Activated T-cell treated with anti-CD3 and anti-CD28 coated beads, Interleukin-2, amount 50 U/mL, for 24 hours (primary cell): ENCODE measurements around the gene TRAPPC2L.

Experiments used
- DNase-seq: peaks from one replicate; pipeline ENCODE4 v3.0.0-alpha.2; 2020
- H3K27ac Mint-ChIP-seq: 2 replicates; pipeline ENCODE4 v1.8.0; 2020; ENCODE audit warnings: mild to moderate bottlenecking, mixed read lengths
- H3K27me3 Mint-ChIP-seq: 2 replicates; pipeline ENCODE4 v1.8.0; 2020; ENCODE audit warnings: mixed read lengths
- H3K36me3 Mint-ChIP-seq: 2 replicates; pipeline ENCODE4 v1.8.0; 2020; ENCODE audit warnings: low read depth, mixed read lengths
- H3K4me1 Mint-ChIP-seq: 2 replicates; pipeline ENCODE4 v1.8.0; 2020; ENCODE audit warnings: low read depth, mixed read lengths
- H3K4me3 Mint-ChIP-seq: 2 replicates; pipeline ENCODE4 v1.8.0; 2020; ENCODE audit warnings: mild to moderate bottlenecking, moderate library complexity, mixed read lengths
- H3K9me3 Mint-ChIP-seq: 2 replicates; pipeline ENCODE4 v1.8.0; 2020; ENCODE audit warnings: mixed read lengths

TRAPPC2L gene

DNA sequence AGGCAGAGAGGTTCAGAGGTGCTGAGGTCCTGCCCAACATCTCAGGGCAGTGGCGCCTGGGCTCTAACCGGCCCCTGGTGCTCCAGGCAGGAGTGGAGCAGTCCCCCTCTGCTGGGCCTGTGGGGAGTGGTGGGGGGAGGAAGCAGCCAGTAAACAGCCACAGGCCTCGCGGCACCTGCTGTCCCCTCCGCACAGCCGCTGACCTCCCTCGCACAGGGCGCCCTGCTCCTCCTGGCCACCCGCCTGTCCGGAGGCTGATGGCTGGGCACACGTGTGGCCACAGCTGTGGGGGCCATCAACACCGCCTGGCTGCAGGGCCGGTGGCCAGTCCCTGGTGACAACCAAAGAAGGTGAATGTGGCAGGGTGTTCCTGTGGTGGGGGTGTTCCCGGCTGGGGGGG lies 46.3 kb downstream of the TRAPPC2L start:
- no peaks in the 10 kb centered on the region for H3K4me1 Mint-ChIP-seq
- DNase-seq = no peak
- H3K27me3 Mint-ChIP-seq = no peaks in the 10 kb centered on the region
- H3K4me3 Mint-ChIP-seq = no peak overlapping the region
- no peaks in the 10 kb centered on the region for H3K36me3 Mint-ChIP-seq
- H3K27ac Mint-ChIP-seq = no peak overlapping the region
- no peaks in the 10 kb centered on the region for H3K9me3 Mint-ChIP-seq

DNA sequence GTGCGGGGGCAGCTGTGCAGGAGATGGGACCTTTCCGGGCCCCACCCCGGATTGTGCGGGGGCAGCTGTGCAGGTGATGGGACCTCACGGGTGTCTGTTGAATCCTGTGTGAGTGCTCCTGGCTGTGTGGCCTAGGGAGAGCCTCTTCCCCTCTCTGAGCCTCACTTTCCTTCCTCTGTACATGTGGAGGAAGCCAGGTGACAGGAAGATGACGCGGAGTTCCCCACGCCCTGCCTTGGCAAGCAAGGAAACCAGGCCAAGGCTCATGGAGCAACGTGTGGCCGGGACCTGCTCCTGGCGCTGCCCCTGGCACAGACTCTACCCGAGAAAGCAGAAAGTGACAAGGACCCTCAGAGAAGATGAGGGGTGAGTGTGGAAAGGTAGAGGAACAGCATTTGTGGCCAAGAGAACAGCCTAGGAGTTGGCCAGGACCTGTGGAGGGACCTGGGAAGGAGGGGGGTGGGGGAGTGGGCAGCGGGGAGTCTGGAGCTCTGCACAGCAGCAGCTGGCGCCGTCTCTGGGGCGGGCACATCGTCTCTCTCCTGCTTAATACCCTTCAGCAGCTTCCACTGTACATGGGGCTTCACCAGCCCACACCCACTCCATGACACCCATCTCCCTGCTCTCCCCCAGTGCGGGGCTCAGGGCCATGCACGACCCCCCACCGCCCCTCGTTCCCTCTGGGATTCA lies 47.9 kb downstream of the TRAPPC2L start:
- no peaks in the 10 kb centered on the region for H3K4me1 Mint-ChIP-seq
- no peak overlapping the region for H3K4me3 Mint-ChIP-seq
- H3K27ac Mint-ChIP-seq = no peak overlapping the region
- DNase-seq = no peak
- H3K27me3 Mint-ChIP-seq = no peaks in the 10 kb centered on the region
- H3K9me3 Mint-ChIP-seq = no peaks in the 10 kb centered on the region
- H3K36me3 Mint-ChIP-seq = no peaks in the 10 kb centered on the region

DNA sequence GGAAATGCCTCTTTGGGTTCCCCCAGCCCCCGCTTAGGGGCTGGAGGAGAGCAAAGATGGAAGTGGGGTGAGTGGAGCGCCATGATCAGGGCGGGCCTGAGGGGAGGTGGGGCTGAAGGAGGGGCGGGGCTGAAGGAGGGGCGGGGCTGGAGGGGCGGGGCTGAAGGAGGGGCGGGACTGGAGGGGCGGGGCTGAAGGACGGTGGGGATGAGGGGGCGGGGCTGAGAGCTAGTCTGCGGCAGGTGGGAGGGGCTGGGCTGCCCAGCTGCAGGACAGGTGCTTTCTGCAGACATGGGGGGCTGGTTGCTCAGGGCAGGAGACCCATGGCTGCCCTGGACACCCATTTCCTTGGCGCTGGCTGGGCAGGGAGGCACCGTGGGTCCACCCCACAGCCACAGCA lies 48.6 kb downstream of the TRAPPC2L start:
- Mint-ChIP-seq H3K4me3 (no peak overlapping the region), H3K27ac (no peak overlapping the region), H3K36me3 (no peaks in the 10 kb centered on the region), H3K4me1 (no peaks in the 10 kb centered on the region), H3K9me3 (no peaks in the 10 kb centered on the region), H3K27me3 (no peaks in the 10 kb centered on the region)
- peak; percentile 37 for DNase-seq

DNA sequence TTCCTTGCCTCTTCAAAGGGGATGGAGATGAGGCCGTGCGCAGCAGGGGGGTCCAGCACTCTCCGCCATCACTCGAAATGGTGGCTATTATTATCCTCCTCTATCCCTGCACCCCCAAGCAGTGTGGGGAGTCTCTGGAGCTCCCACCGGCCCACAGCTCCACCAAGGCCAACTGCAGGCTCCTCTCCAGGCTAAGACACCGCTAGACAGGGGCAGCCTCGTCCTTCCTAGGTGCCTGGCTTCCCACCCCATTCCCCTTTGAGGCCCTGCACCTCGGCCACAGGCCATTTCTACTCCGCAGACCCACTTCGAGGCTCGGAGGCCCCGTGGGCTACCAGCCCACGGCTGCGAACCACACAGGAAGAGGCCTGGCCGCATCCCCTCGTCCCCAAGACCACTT lies 49.1 kb downstream of the TRAPPC2L start:
- H3K4me3 Mint-ChIP-seq = no peak overlapping the region
- no peak overlapping the region for H3K27ac Mint-ChIP-seq
- H3K36me3 Mint-ChIP-seq = no peaks in the 10 kb centered on the region
- no peak for DNase-seq
- no peaks in the 10 kb centered on the region for H3K9me3 Mint-ChIP-seq
- H3K27me3 Mint-ChIP-seq = no peaks in the 10 kb centered on the region
- no peaks in the 10 kb centered on the region for H3K4me1 Mint-ChIP-seq

DNA sequence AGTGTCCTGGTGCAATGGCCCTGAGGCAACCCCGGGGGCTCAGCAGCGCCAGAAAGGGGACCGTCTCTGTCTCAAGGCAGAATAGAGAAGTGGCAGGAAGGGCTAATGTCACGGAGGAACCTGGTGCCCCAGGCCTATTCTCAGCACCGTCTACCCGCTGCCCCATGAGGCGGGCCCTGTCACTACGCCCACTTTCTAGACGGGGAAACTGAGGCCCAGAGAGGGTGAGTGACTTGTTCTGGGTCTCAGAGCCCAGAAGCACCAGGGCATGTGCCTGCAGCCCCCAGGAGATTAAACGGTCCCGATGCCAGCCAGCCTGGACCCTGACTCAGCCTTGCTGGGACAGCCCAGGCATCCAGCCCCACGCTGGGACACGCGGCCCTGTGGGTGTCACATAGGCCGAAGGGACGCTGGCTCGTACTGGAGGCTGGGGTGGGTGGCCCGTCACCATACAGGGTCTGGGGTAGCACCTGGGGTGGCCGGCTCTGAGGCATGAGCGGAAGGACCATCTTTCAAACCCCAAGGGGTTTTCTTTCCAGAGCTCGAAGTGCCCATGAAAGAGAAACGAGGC lies 49.7 kb downstream of the TRAPPC2L start:
- H3K36me3 Mint-ChIP-seq = no peaks in the 10 kb centered on the region
- no peak for DNase-seq
- no peaks in the 10 kb centered on the region for H3K9me3 Mint-ChIP-seq
- H3K4me1 Mint-ChIP-seq = no peaks in the 10 kb centered on the region
- no peaks in the 10 kb centered on the region for H3K27me3 Mint-ChIP-seq
- H3K4me3 Mint-ChIP-seq = no peak overlapping the region
- H3K27ac Mint-ChIP-seq = no peak overlapping the region

DNA sequence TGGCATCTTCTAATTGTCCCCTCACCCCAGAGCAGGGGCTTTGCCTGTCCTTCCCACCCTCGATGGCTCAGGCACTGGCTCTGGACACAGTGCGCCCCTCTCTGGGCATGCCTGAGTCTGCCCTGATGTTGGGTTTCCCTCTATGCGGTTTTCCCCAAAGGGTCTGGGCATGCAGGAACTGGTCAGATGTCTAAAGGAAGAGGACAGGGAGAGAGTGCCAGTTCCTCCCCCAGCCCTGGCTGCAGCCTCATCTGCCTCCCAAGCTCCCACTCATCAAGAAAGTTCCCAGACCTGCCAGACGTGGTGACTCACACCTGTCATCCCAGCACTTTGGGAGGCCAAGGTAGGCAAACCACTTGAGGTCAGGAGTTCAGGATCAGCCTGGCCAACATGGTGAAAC lies 50.8 kb downstream of the TRAPPC2L start:
- no peak for DNase-seq
- H3K27me3 Mint-ChIP-seq = no peaks in the 10 kb centered on the region
- no peaks in the 10 kb centered on the region for H3K4me1 Mint-ChIP-seq
- H3K4me3 Mint-ChIP-seq = no peak overlapping the region
- H3K36me3 Mint-ChIP-seq = no peaks in the 10 kb centered on the region
- H3K9me3 Mint-ChIP-seq = no peaks in the 10 kb centered on the region
- H3K27ac Mint-ChIP-seq = no peak overlapping the region

DNA sequence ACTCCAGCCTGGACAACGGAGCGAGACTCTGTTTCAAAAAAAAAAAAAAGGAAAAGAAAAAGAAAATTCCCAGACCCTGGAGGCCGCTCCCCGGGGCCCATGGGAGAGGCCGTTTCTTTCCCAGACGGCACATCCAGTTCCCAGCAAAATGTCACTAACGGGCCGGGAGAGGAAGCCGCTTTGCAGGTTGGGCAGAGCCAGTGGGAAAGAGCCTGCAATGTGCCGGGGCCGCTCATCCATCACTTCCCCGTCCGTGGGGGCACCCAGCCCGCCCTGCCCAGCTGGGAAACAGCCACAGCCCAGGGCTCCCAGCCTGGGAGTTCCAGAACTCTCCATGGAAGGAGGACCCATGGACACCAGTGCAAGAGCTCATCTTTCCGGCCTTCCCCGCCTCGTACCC lies 51.4 kb downstream of the TRAPPC2L start:
- no peak for DNase-seq
- Mint-ChIP-seq H3K27me3 (no peaks in the 10 kb centered on the region), H3K9me3 (no peaks in the 10 kb centered on the region), H3K36me3 (no peaks in the 10 kb centered on the region), H3K27ac (no peak overlapping the region), H3K4me1 (no peaks in the 10 kb centered on the region), H3K4me3 (no peak overlapping the region)

DNA sequence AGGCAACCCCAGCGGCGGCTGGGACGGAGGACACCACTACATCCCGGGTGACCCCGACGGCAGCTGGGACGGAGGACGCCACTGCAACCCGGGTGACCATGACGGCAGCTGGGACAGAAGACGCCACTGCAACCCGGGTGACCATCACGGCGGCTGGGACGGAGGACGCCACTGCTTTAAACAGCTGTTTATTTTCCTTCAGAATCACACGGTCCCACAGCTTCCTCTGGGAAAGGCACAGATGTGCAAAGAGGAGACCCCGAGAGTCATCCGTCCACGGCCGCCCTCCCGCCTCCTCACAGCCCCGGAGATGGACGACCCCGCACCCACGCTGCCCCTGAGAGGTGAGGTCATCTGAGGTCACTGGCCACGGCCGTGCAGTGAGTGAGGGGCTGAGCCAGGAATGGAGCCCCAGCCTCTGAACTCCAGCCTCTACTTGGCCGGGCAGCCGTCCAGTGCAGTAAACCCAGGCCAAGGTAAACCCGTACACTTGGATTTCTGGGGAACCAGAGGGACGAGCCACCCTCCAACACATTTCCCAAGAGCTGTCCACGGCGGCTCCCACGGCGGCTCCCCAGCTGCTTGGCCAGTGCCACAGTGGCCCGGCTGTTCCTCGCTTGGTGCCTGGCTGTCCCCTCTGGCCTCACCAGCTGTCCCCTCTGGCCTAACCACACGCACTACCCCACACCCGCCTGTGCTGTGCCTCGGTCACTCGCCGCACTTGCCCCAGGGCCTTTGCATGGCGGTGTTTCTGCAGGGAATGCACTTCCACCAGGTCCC lies 52.7 kb downstream of the TRAPPC2L start:
- Mint-ChIP-seq H3K9me3 (no peaks in the 10 kb centered on the region), H3K27ac (no peak overlapping the region), H3K4me3 (no peak overlapping the region), H3K36me3 (no peaks in the 10 kb centered on the region), H3K27me3 (no peaks in the 10 kb centered on the region), H3K4me1 (no peaks in the 10 kb centered on the region)
- DNase-seq = no peak

DNA sequence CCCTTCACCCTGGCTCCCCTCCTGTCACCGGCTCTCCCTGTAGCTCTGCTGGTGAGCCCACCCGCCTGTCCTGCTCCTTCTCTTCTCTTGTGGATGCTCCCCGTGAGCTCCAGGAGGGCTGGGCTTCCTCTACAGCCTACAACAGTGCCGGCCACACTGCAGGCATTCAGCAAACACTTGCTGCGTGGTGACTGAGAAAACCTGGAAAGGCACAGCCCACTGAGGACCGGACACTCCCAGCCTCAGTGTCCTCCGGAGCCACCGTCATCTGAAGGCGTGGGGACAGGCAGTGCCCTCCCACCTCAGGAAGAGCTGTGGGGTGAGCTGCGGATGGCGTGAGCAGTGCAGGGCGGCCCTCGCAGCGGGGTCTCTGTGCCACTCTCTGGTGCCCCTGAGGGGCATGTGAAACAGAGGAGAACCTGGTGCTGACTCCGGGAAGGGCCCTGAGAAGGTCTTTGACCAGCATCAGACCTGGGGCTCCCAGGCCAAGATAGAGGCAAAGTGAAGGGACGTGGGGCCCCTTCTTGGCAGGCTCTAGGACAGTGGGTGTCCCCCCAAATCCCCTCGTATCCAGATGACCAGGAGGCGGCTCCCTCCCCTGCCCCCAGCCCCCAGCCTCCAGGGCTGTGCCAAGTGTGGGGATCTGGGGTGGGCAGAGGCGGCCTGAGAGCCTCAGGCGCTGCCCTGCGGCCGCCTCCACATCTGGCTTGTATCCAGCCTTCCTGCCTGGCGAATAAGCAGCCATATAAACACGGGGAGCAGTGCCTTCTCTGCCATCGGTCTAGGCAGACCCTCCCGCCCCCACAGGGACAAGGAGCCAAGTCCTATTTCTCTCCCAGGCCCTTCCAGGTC lies 53.6 kb downstream of the TRAPPC2L start:
- no peak for DNase-seq
- H3K27ac Mint-ChIP-seq = no peak overlapping the region
- no peaks in the 10 kb centered on the region for H3K36me3 Mint-ChIP-seq
- H3K27me3 Mint-ChIP-seq = no peaks in the 10 kb centered on the region
- H3K4me3 Mint-ChIP-seq = no peak overlapping the region
- no peaks in the 10 kb centered on the region for H3K4me1 Mint-ChIP-seq
- H3K9me3 Mint-ChIP-seq = no peaks in the 10 kb centered on the region

DNA sequence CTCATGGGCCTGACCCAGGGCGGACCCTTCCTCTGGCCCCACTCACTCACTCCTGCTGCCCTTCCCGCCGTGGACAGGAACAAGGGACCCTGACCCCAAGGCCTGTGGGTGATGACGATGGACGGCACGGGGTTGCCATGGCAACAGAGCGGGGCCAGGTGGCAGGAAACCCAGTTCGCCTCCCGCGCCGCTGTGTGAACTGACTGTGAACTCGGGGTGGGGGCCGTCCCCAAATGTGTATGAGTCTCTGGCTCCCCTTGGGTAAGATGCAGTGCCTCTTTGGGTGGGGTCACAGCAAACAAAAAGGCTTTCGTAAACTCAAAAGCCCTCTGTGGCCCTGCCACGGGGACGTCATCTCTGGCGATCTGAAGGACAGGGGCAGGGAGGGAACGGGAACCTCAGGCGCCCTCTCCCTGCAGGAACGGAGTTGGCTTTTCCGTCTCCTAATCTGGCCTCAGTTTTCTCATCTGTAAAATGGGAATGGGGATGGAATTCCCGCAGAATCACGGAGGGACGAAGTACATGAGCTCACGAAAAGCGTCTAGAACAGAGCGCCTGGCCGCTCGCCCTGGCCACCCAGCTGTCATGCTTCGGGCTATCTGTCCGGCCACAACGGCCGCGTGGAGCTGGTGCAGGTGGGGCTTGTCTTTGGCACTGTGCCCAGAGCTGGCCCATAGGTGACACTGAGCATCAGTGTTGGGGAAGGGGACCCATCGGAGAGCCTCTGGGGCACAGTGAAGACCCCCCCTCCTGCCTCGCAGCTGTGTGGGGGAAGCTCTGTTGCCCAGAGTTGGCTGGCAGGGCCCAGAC lies 54.4 kb downstream of the TRAPPC2L start:
- Mint-ChIP-seq H3K4me1 (no peaks in the 10 kb centered on the region), H3K9me3 (no peaks in the 10 kb centered on the region), H3K27me3 (no peaks in the 10 kb centered on the region), H3K27ac (no peak overlapping the region), H3K4me3 (no peak overlapping the region), H3K36me3 (no peaks in the 10 kb centered on the region)
- no peak for DNase-seq

DNA sequence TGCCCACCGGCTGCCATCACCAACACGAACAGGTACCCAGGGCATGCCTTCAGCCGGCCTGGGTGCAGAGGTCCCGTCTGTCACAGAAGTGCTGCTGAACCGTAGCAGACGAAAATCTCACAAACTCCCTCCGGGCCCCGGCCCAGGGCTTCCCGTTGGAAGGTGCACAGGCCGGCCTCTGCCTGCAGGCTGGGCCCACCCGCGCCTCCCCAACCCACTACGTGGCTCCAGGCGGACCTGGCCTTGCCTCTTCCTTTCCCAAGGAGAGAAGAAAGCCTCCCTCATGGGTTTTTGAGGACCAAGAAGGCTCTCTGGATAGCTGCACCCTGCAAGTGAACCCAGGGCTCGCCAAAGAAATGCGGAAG lies 55.0 kb downstream of the TRAPPC2L start:
- no peak for DNase-seq
- Mint-ChIP-seq H3K4me1 (no peaks in the 10 kb centered on the region), H3K27ac (no peak overlapping the region), H3K4me3 (no peak overlapping the region), H3K9me3 (no peaks in the 10 kb centered on the region), H3K27me3 (no peaks in the 10 kb centered on the region), H3K36me3 (no peaks in the 10 kb centered on the region)
